HG03066 (cell line): ENCODE results near the gene DNM1.
"Not testable (repeated sequence)": the region's sequence is repeated elsewhere in the genome, so short reads cannot be mapped to it uniquely, and the experiment has no call there.

Experiments used
- ATAC-seq: cut with Tn5 transposase; IDR thresholded peaks from one replicate; pipeline ENCODE4 v1.9.1; 2021; ENCODE audit warnings: low read depth; ENCODE audit not compliant: unreplicated experiment

DNM1 gene

GRCh38 chr9:128266868-128267590, 63.9 kb downstream of the DNM1 start:
- no peak for ATAC-seq

GRCh38 chr9:128271112-128271511, 67.9 kb downstream of the DNM1 start:
- no peak for ATAC-seq

- no peak for ATAC-seq
Observed at GRCh38 chr9:128271512-128271911, 68.3 kb downstream of the DNM1 start.

- no peak for ATAC-seq
Observed at GRCh38 chr9:128274245-128274644, 71.1 kb downstream of the DNM1 start.

- peak; percentile 47 for ATAC-seq
Observed at GRCh38 chr9:128275198-128276007, 72.2 kb downstream of the DNM1 start, which contains the start of gene GOLGA2. TSS of gene GOLGA2 (minus strand) at chr9:128276007. CDS start at chr9:128275976, 31 bp downstream.

- ATAC-seq: peak; percentile 91
Observed at GRCh38 chr9:128276008-128276573, 72.9 kb downstream of the DNM1 start, which contains the start of gene SWI5. TSS of gene SWI5 (plus strand) at chr9:128276276.

GRCh38 chr9:128276574-128277270, 73.5 kb downstream of the DNM1 start:
- no peak for ATAC-seq

- ATAC-seq: not testable (repeated sequence)
Observed at GRCh38 chr9:128279088-128280073, 76.2 kb downstream of the DNM1 start.

GRCh38 chr9:128280084-128280622, 77.0 kb downstream of the DNM1 start:
- no peak for ATAC-seq

GRCh38 chr9:128282500-128282899, 79.3 kb downstream of the DNM1 start:
- no peak for ATAC-seq

- ATAC-seq: no peak
Observed at GRCh38 chr9:128285033-128285784, 82.0 kb downstream of the DNM1 start.

GRCh38 chr9:128286440-128286839, 83.3 kb downstream of the DNM1 start:
- no peak for ATAC-seq

- no peak for ATAC-seq
Observed at GRCh38 chr9:128288273-128289004, 85.3 kb downstream of the DNM1 start.

GRCh38 chr9:128292009-128292408, 88.8 kb downstream of the DNM1 start:
- ATAC-seq: no peak

- ATAC-seq: no peak
Observed at GRCh38 chr9:128293091-128293490, 89.9 kb downstream of the DNM1 start.

- no peak for ATAC-seq
Observed at GRCh38 chr9:128294142-128294541, 91.0 kb downstream of the DNM1 start.

- ATAC-seq: no peak
Observed at GRCh38 chr9:128296340-128297220, 93.4 kb downstream of the DNM1 start.
